GOT3 (cell line): Measurements from ENCODE around the gene LEF1.
"Not testable (repeated sequence)": the region's sequence is repeated elsewhere in the genome, so short reads cannot be mapped to it uniquely, and the experiment has no call there.

Experiments used
- DNase-seq: peaks from one replicate; lab custom pipeline; 2025; ENCODE audit warnings: mixed read lengths; lab: John Stamatoyannopoulos, UW

The LEF1 gene

DNA sequence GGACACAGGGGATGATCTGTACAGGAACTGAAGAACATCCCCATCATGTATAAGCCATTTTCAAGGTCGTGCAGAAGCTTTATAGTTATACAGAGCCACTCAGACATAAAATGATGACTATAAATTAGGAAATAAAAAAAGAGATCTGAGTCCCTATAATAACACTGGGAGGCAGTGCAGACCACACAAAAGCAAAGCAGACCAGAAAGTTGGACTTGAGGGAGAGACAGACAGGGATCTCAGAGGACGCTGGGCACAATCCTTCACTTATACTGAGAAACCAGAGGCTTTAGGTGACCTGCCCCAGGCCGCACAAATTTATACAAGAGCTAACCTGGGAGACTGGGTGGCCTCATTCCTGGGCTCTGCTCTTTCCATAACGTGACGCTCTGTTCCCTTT is 108.6 kb downstream of the LEF1 start:
- DNase-seq: no peak

DNA sequence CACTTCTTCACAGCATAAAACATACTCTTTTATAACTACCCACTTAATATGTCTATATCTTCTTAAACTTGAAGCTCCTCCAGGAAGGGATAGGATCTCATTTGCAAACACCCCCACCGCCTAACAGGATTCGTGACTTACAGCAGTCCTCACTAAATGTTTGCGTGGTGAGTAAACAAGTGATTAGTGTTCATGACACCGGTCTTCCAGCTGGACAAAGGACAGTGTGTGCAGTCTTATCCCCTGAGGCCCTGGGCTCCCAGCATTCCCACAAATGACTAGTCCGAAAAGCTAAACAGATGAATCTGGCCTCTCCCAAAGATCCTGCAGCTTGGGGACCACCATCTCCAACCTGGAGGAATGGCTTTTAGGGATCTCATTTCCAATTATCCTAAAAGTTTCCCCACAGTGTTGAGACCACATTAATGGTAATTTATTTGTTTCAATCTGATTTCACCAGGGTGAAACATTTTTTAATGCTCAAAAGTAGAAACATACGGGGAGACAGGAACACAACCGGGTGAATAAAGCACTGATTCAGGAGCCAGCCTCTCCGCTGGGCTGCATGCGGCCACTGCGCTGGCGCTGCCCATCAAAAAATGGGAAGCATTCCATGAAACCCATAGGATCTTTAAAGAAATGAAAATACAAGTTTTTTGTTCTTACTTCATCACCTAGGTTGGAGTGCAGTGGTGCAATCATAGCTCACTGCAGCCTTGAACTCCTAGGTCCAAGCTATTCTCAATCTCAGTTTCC is 109.9 kb downstream of the LEF1 start:
- DNase-seq: no peak

DNA sequence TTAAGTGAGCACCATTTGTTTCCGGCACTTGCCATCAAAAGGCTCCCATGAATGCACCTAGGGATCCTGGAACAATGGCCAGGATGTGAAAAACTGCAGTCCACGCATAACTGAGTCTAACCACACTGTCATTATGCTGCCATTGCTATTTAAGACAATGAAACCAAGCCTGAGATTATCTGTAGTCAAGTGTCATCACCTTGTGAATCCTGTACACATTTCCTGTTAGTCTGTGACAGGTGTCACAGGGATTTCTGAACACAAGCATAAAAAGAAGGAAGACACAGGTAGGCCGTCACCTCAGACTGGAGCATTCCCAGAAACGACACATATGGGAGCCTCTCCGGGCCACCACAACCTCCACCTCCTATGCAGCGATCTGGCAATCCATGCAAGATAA is 112.3 kb downstream of the LEF1 start:
- DNase-seq: no peak

DNA sequence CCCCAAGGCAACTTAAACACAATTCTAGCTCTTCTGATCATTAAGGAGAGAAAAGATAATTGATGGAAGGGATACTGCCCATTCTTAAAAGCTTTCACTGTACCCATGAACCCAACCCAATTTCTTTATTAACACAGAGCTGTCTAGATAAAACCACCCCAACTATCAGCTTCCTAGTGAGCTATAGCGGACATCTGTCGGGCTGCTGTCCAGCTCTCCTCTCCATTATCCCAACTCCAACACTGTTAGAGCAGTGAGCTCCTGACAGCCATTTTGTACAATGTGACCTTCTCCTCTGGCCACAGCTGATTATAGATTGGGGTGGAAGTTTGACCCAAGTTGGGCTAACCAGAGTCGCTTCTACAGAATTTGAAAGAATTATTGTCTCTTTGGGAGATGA is 112.9 kb downstream of the LEF1 start:
- DNase-seq: no peak

DNA sequence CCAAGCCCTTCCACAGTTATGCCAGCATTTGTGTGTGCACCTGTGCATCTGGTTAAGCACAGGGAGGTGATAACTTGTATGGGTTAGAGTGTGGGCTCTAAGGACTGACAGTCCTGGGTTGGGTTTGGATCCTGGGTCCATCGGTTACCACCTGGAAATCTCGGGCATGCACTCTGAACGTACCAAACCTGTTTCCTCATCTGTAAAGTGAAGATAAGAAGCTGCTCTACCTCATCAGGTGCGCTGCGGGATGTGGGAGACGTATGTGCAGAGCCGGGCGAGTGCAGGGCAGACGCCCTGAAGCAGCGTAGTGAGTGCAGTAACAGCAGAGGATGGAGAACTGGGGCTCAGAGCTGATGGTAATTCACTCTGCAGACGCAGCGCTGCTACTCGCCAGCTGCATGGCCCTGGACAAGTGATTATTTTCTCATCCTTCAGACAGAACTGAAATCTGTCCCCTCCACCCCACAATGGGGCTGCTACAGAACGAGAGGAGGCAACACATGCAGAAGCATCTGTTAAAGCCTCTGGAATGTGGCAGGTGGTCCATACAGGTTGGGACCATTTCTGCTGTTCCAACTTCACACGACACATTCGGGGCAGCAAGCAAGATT is 114.6 kb downstream of the LEF1 start:
- no peak for DNase-seq

DNA sequence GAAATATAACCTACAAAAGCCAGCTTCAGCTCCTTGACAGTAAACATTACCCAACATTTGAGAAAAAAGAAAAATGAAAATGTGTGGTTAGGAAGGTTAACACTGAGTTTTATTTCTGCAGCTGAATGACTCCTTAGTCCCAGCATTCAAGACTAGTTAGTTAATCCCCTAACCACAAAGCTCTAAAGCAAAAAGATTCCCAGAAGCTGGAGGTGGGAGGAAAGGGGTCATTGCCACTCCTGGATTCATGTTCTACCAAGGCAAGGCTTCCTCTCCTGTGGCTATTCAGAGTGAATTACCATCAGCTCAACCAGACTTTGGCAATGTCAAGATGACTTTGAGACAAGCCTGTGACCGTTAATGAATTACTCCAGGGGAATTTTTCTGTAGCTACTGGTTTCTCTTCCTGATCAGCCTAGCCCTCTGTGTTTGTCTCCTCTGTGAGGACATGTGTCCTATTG is 115.5 kb downstream of the LEF1 start:
- no peak for DNase-seq

DNA sequence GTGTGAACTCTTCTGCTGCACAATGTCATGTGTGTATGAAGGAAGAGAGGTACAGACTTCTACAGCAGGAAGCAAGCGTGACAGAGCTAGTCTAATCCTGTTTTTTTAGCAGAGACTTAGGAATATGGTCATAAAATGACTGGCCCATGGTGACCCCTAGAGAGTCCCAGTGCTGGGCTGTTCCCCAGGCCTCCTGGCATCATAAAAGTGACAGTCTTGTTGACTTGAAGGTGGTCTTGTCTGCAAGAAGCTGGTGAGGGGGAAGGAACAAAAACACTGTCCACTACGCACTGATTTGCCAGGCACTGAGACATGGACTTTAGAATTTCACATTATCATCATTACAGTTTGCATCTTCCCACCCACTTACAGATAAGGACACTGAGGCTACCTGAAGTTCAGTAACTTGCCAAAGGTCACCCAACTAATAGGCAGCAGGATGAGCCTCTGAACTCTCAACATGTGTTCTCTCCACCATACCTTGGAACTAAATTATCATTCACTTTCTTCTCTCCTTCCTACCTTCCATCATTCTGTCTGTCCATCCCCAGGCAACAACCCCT is 116.1 kb downstream of the LEF1 start:
- DNase-seq: no peak

DNA sequence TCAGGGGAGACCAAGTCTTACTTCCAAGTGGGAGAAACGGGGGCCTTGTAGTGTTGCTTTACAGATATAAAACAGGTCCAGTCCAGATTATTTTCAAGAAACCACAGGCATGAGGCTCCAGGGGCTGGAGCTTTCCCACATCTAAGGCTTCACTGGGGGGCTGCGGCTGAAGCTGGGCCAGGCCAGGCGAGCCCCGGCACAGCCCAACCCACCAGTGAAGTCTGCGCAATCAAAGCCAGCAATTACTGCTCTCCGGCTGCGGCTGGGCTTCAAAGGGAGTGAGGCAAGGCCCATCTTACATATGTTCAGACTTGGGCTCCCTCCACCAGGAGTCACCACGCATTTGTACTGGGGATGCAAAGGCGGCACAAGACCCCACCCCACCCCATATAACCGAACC is 117.4 kb downstream of the LEF1 start:
- DNase-seq: no peak

DNA sequence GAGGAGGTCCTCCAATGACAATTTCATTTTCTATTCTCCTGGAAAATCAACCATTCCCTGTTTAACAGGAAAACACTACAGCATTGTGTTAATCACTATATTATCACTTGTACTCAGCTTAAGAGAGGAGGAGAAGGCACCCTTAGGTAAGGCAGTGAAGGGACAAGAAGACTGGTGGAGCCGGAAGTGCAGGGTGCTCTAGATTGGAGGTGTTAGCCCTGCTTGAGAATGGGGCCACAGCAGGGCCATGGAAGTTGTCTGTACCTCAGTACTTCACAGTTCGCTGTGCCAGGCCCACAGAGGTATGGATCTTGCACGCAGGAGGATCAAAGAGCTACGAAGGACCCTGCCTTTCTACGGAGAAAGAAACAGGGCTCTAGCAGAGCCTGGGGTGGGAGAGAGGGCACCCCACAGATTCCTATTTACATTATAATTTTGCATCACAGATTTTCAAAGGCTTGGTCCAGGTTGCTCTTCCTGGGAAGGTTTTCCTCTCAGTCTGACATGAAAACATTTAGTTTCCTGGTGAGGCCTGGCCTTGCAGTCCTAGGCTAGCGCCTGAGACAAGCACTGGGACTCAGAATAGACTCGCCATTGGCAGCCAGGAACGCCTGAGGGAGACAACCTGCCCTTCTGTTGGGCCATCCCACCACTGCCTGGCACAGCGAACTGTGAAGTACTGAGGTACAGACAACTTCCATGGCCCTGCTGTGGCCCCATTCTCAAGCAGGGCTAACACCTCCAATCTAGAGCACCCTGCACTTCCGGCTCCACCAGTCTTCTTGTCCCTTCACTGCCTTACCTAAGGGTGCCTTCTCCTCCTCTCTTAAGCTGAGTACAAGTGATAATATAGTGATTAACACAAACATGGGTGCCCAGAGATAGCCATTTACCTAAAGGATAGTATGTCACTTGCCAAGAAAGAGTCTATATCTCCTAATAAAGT is 118.3 kb downstream of the LEF1 start:
- not testable (repeated sequence) for DNase-seq

DNA sequence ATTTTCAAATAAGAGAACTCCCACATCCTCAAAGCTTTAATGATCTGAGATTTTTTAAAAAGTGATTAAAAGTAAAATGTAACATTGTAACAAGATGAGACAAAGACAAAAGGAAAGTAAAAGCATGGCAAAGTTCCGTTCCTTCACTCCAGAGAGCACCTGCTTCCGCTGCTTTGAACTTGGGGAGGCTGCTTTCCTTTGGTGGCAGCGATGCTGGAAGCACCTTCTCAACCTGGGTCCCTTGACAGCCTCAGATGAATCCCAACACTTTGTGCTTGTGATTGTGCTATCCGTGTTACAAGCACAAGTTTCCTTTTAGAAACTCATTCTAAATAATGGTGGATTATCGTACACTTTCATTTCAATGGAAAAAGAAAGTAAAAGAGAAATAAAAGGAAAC is 119.3 kb downstream of the LEF1 start:
- no peak for DNase-seq

DNA sequence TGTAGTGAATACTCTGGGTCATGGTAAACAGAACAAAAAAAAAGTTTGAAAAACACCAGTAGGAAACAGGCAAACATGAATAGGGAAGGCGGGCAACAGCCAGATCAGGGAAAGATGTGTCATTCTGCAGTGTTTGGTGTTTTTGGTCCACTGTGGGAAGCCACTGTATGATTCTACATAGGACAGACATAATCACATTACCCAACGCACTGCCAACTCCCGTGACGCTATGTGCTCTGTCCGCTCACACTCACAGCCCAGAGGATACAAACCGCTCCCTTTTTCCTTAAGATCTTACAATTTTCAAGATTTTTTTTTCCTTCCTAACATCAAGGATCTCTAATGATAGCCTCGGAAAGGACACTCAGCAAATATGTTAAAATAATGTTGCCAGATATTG is 119.7 kb downstream of the LEF1 start:
- no peak for DNase-seq

DNA sequence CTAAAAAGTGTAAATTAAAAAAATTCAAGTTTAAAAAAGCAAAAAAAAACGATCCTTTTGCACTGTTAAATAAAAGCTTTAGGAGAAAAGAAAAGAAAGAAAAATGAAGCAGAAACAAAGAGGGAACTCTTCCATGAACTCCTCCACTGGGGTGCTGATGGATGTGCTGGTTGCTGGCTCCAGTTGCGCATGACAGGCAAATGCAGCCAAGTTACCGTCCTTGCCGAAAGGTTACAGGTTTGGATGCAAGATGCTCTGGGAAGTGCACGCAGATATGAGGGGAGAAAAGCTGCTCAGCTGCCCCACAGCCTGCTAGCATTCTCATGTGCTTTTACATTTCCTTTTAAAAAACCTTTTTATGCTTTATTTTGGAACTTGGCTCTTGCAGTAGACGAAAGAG is 120.6 kb downstream of the LEF1 start:
- no peak for DNase-seq

DNA sequence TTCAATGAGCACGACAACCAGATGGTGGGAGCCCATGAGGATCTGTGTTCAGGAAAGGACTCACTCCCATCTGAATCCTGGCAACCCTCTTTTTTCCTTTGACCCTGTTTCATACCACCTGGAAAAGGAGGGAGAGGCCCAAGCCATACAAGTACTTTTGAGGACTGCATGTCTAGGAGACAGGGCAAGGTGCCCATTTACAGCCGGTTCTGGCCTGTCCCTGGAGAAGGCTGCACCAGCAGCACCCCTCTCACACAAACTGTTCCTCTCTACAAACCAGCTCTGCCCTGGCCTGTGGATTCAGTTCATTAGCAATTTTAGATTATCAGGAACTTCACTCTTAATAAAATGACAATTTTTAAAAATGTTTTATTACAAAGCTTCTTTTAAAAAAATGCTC is 121.5 kb downstream of the LEF1 start:
- DNase-seq: no peak

DNA sequence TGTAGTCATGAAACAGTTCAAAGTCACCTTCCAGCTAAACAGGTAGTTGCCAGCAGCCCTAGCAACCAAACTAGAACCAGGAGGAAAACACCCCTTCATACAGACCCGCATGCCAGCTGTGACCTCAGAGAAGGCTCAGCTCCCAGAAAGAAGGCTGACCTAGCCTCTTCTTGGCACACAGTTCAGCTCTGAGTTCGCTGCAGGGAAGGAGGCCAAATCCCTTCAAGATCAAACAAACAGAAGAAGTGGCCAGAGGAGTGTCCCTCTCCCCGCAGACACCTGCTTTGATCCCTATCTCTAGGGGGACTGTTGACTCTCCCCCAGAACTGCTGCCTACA is 123.1 kb downstream of the LEF1 start:
- no peak for DNase-seq

DNA sequence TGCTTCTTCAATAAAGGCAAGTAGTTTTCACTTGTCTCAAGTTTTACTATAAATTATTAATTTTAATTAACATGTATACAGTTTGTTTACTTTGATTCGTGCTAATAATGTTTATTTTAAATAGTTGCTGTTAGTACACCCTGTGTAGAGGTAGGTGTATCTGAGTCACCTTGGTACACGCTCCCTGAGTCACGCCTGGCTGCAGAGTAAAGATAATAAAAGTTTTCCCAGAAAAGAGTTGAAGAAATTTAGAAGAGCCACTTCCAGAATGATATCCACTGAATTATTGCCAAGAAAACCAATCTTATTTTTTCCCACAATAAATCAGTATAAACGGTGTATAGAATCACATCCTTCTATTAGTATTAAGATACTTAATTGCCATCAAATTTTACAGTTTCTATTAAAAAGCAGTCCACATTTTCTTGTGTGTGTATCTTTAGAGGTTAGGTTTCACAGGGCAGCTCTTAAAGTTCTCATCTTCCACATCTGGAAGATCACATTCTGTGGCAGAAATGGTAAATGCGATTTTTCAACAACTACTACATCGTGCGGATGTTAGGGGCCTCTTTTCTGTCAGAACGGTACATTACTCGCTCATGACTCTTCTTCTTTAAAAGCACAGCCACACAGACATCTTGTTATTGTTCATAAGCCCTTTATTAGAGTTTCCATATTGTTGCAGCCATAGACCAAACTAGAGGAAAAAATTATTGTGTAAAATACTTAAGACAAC is 123.6 kb downstream of the LEF1 start:
- DNase-seq: no peak

DNA sequence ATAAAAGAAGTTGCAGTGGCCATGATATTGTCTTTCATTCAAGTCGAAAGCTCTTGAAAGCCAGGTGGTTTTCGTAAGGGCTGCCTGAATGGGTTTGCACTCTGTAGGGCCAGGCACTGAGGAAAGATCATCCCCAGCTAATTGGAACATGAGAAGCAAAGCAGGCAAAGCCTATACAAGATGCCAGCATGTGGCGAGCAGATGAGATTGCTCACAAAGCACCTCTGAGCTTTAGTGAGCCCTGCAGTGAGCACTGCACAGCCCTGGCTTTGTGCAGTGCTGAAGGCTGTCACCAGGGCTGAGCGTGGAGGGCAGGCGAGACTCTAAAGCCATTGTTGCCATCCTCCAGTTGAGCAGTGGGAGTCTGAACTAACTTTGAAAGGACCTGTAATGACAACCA is 125.2 kb downstream of the LEF1 start:
- DNase-seq: no peak

DNA sequence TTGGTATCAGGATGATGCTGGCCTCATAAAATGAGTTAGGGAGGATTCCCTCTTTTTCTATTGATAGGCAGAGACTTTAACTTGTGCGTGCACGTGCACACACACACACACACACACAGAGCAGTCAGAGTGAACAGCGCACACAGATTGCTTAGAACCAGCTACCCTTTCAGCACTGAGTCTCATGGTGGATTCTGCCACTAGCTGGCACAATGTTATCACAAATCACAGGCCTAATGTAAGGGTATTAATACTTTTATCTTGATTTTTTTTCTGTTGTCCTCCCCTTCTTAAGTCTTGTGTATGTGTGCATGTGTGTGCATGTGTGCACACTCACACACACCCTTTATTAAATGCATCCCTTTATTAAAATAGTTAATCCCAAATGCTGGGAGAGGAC is 125.8 kb downstream of the LEF1 start:
- no peak for DNase-seq

DNA sequence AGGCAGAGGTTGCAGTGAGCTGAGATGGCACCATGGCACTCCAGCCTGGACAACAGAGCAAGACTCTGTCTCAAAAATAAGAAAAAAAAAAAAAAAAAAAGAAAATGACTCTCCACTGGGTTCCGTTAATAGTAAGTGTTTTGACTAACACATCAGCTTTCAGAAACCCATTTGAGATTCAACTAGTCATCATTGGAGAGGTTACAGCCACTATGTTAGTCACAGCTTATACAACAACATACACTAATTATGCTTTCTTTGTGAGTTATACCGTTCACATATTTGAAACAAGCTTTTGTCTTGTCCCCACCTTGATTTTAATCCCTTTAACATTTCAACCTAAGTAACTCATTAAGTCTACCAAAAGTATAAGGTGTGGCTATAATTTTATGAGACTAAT is 130.8 kb downstream of the LEF1 start:
- DNase-seq: no peak

DNA sequence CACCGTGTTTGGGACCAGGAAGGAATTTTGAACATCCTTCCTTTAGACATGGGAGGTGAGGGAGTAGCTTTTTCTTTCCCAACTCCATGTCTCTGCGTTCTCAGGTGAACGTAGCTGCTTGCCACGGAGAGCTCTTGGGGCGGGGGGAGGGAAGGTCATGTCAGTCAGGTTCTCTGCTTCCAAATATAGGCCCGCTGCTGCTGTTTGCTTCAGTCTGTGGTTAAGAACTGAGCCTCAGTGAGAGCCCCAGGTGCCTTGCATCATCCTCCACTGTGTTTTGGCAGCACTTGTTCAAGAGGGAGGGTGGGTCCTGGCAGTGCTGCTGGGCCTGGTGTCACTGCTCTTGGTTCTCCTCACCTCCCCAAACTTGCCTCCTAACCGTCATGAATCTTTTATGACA is 132.5 kb downstream of the LEF1 start:
- DNase-seq: no peak

DNA sequence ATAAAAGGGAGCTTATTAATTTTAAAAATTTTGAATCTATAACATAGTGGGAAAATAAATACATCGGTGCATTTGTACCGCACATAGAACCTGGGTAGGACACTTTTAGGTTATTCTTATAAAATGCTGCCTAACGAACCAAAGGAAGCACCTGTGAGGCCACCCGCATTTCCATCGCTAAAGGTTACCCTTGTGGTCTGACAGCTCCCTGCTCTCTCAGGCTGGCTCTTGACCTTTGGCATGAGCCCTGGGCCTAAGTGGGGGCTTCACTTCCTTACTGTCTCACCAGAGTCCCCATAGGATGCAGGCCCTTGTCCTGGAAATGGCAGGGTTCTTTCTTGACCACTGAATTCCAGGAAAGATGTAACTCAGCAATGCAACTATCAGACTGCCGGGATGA is 133.0 kb downstream of the LEF1 start:
- DNase-seq: no peak

DNA sequence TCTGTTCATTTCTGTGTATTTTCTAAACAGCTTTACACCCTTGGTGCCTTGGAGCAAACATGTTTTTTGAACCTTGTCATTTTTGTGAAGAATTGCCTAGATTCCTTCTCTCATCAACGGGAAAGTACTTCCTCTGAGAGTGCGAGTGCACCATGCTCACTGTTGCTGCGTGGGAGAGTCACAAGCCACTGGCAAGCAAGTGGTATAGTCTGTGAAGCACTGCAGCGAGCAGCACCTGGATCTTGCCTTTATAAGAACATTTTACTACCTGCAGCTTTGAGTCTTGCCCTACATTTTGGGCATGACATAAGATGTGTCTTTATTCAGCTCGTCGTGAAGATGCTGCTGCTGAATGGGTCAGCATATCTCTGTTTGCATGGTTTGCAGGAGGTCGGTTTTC is 134.2 kb downstream of the LEF1 start:
- DNase-seq: no peak

DNA sequence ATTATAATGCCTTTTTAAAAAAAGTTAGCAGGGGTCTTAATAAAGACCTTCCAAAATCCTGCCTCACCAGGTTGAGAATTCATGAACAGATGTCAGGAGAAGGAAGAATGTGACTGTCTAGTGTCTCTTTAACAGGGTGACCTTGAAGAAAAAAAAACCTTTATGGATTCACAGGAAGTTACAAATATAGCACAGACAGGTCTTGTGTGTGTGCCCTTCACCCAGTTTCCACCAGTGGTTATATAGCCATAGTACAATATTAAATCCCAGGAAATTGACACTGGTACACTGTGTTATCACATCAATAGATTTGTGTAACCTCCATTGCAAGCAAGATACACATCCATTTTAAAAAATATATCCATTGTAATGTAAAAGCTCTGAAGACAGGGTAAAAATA is 135.4 kb downstream of the LEF1 start:
- no peak for DNase-seq
